Neural cell (in vitro differentiated cells): ENCODE data around the gene KLHDC9. TPM values are rescaled to one million over a fixed set of nuclear protein-coding genes. Genes with fewer than 3 reads are reported as not detected.
A peak's percentile ranks its signal among the peaks of the same experiment; 100 is the strongest.

Source experiments
- H2AFZ ChIP-seq: fragments of 200-600, 300-800 bp; sonication (generic), shearing (Covaris generic); 2 replicates; pipeline ENCODE4 v1.6.0; 2014; ENCODE audit warnings: low read depth, mild to moderate bottlenecking, antibody characterized with exemption, low read length, moderate library complexity
- H3F3A ChIP-seq: fragments of 200-600 bp; shearing (Covaris generic); 2 replicates; pipeline ENCODE4 v1.6.1; 2016; ENCODE audit warnings: mild to moderate bottlenecking, moderate library complexity, mixed read lengths, antibody characterized with exemption, low read length; ENCODE audit not compliant: insufficient read depth, poor library complexity, severe bottlenecking
- H3K27ac ChIP-seq: fragments of 200-600, 300-800 bp; sonication (generic), shearing (Covaris generic); 2 replicates; pipeline ENCODE4 v1.5.1; 2014; ENCODE audit warnings: mild to moderate bottlenecking, low read length, moderate library complexity
- H3K27me3 ChIP-seq: fragments of 300-800, 200-600 bp; sonication (generic), shearing (Covaris generic); 2 replicates; pipeline ENCODE4 v1.6.0; 2014; ENCODE audit warnings: mild to moderate bottlenecking, low read depth, low read length, moderate library complexity; ENCODE audit not compliant: insufficient read depth
- H3K36me3 ChIP-seq: fragments of 300-800, 200-600 bp; sonication (generic), shearing (Covaris generic); 2 replicates; pipeline ENCODE4 v1.5.1; 2014; ENCODE audit warnings: mild to moderate bottlenecking, antibody characterized with exemption, low read length, moderate library complexity; ENCODE audit not compliant: insufficient read depth
- H3K4me2 ChIP-seq: fragments of 300-800, 200-600 bp; sonication (generic), shearing (Covaris generic); 2 replicates; pipeline ENCODE4 v1.6.0; 2014; ENCODE audit warnings: mild to moderate bottlenecking, low read length
- H3K4me3 ChIP-seq: fragments of 300-800, 200-600 bp; sonication (generic), shearing (Covaris generic); 2 replicates; pipeline ENCODE4 v1.5.1; 2014; ENCODE audit warnings: mild to moderate bottlenecking, low read length, moderate library complexity
- H3K79me2 ChIP-seq: fragments of 200-600 bp; shearing (Covaris generic); replicated peaks from 2 replicates; pipeline ENCODE4 v1.6.0; 2014; ENCODE audit warnings: mild to moderate bottlenecking, low read length, moderate library complexity; ENCODE audit not compliant: insufficient read depth
- H3K9ac ChIP-seq: fragments of 300-800, 200-600 bp; sonication (generic), shearing (Covaris generic); 2 replicates; pipeline ENCODE4 v1.6.1; 2016; ENCODE audit warnings: mild to moderate bottlenecking, low read length, mixed read lengths
- H3K9me2 ChIP-seq: fragments of 200-600 bp; shearing (Covaris generic); 2 replicates; pipeline ENCODE4 v1.6.1; 2016; ENCODE audit warnings: mild to moderate bottlenecking, low read length, mixed read lengths; ENCODE audit not compliant: insufficient read depth
- H3K9me3 ChIP-seq: fragments of 200-600, 300-800 bp; sonication (generic), shearing (Covaris generic); 2 replicates; pipeline ENCODE4 v1.6.1; 2016; ENCODE audit warnings: mild to moderate bottlenecking, mixed run types, low read length, moderate library complexity, mixed read lengths
- H4K20me1 ChIP-seq: fragments of 200-600 bp; shearing (Covaris generic); 2 replicates; pipeline ENCODE4 v1.6.1; 2016; ENCODE audit warnings: mild to moderate bottlenecking, mixed run types; ENCODE audit not compliant: insufficient read depth
- CTCF ChIP-seq: fragments of 450-650 bp; IDR thresholded peaks from 2 replicates; pipeline ENCODE4 v1.5.1; 2014; ENCODE audit warnings: antibody characterized with exemption, mild to moderate bottlenecking, moderate library complexity; ENCODE audit not compliant: poor library complexity, severe bottlenecking
- EP300 ChIP-seq: fragments of 450-650 bp; conservative IDR thresholded peaks from 2 replicates; pipeline ENCODE4 v1.6.1; 2014; ENCODE audit warnings: antibody characterized with exemption, mild to moderate bottlenecking, moderate library complexity; ENCODE audit not compliant: poor library complexity, severe bottlenecking
- EZH2 ChIP-seq: fragments of 200-600, 300-800 bp; shearing (Covaris generic), sonication (generic); IDR thresholded peaks from 2 replicates; pipeline ENCODE4 v1.6.1; 2014; ENCODE audit warnings: antibody characterized with exemption, low read length, borderline replicate concordance, mild to moderate bottlenecking; ENCODE audit not compliant: insufficient read depth, poor library complexity, severe bottlenecking
- MXI1 ChIP-seq: fragments of 450-650 bp; conservative IDR thresholded peaks from 2 replicates; pipeline ENCODE4 v1.6.1; 2014; ENCODE audit warnings: antibody characterized with exemption, mild to moderate bottlenecking; ENCODE audit not compliant: poor library complexity, severe bottlenecking
- POLR2AphosphoS5 ChIP-seq: IDR thresholded peaks from 2 replicates; pipeline ENCODE4 v1.6.1; 2012
- RAD21 ChIP-seq: fragments of 450-650 bp; conservative IDR thresholded peaks from 2 replicates; pipeline ENCODE4 v1.6.1; 2014; ENCODE audit warnings: antibody characterized with exemption, mild to moderate bottlenecking, moderate library complexity
- REST ChIP-seq: IDR thresholded peaks from 2 replicates; pipeline ENCODE4 v1.6.1; 2012; ENCODE audit warnings: borderline replicate concordance
- SMC3 ChIP-seq: fragments of 450-650 bp; conservative IDR thresholded peaks from 2 replicates; pipeline ENCODE4 v1.6.1; 2014; ENCODE audit warnings: antibody characterized with exemption, mild to moderate bottlenecking, moderate library complexity; ENCODE audit not compliant: poor library complexity
- TAF1 ChIP-seq: IDR thresholded peaks from 2 replicates; pipeline ENCODE4 v1.6.1; 2012; ENCODE audit warnings: low read depth
- polyA plus RNA-seq: library from polyadenylated mRNA; depleted of rRNA; stranded (reverse); fragments of >200 nt; gene quantifications from 2 replicates; pipeline ENCODE4 v1.2.3, GENCODE V29; 2014

Gene KLHDC9
- polyA plus RNA-seq, 1 donor from 2014 or later, result 78.1 TPM

GRCh38 chr1:161138431-161138830, 40.3 kb downstream of the KLHDC9 start:
- Histone ChIP-seq H3F3A (no peaks in the 10 kb centered on the region), H3K79me2 (no peaks in the 10 kb centered on the region), H3K27ac (no peak overlapping the region), H3K9ac (no peak overlapping the region), H3K27me3 (no peaks in the 10 kb centered on the region), H3K4me3 (no peak overlapping the region), H3K4me2 (no peak overlapping the region), H2AFZ (no peak overlapping the region), H4K20me1 (no peaks in the 10 kb centered on the region), H3K9me3 (no peaks in the 10 kb centered on the region), H3K36me3 (no peaks in the 10 kb centered on the region), H3K9me2 (no peaks in the 10 kb centered on the region)
- no peak for TF ChIP-seq CTCF
- no peak for TF ChIP-seq RAD21
- TF ChIP-seq SMC3, result no peak
- no peak for TF ChIP-seq TAF1
- TF ChIP-seq EZH2, result no peak
- TF ChIP-seq REST, result no peak
- TF ChIP-seq MXI1, result no peak
- no peak for TF ChIP-seq EP300
- TF ChIP-seq POLR2AphosphoS5, result no peak

GRCh38 chr1:161139766-161140165, 41.6 kb downstream of the KLHDC9 start:
- Histone ChIP-seq H3K9ac (no peak overlapping the region), H4K20me1 (no peaks in the 10 kb centered on the region), H3K9me2 (no peaks in the 10 kb centered on the region), H3K9me3 (no peaks in the 10 kb centered on the region), H3K27ac (no peak overlapping the region), H3K36me3 (no peaks in the 10 kb centered on the region), H2AFZ (no peak overlapping the region), H3K79me2 (no peaks in the 10 kb centered on the region), H3F3A (no peaks in the 10 kb centered on the region), H3K27me3 (no peaks in the 10 kb centered on the region), H3K4me2 (no peak overlapping the region), H3K4me3 (no peak overlapping the region)
- peak; percentile 60 for TF ChIP-seq CTCF
- no peak for TF ChIP-seq POLR2AphosphoS5
- TF ChIP-seq RAD21, result peak; percentile 62
- peak; percentile 45 for TF ChIP-seq SMC3
